Mesenteric fat pad (tissue), 1 donor: ENCODE results near the gene TM7SF3. TPM values are rescaled to one million over a fixed set of nuclear protein-coding genes. Genes with fewer than 3 reads are reported as not detected.
"Not testable (repeated sequence)": the region's sequence is repeated elsewhere in the genome, so short reads cannot be mapped to it uniquely, and the experiment has no call there.

Source experiments
- DNase-seq: peaks from one replicate; pipeline ENCODE4 v3.0.0-alpha.2; 2020; ENCODE audit warnings: low spot score
- total RNA-seq: library from RNA; stranded (reverse); fragmentation: NEBNext Ultra II Directional; extraction: Animal tissue kit (Norgen Biotek cat#: 25700); gene quantifications from one replicate; pipeline ENCODE4 v1.2.1, GENCODE V29; 2021
- donor health status: DM: yes; HTN: yes; CAD: no.

The TM7SF3 gene
- total RNA-seq, 1 donor from 2014 or later = 38.3 TPM

DNA sequence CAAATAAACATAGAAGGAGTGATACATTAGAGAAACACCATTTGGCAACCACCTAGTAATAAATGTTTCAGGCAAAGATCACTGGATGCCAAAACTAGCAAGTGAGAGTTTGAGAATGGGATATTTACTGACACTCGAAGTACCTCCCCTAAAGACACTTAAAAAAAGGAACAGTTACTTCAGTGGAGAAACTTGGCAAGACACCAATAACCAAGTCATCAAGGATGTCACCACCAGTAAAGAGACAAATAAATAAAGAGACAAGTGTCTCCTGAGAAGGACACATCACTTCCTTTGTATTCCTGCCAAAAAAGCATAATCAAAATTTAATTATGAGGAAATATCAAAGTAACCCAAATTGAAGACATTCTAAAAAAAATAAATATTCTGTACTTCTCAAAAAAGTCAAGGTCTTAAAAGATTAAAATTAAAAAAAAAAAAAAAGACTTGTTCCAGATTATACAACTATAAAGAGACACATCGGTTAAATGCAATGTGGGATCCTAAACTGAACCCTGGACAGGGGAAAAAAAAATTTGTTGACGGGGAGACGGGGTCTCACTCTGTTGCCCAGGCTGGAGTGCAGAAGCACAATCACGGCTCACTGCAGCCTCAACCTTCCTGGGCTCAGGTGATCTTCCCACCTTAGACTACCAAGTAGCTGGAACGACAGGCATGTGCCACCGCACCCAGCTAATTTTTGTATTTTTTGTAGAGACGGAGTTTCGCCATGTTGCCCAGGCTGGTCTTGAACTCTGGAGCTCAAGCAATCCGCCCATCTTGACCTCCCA lies 26.4 kb downstream of the TM7SF3 start:
- no peak for DNase-seq

DNA sequence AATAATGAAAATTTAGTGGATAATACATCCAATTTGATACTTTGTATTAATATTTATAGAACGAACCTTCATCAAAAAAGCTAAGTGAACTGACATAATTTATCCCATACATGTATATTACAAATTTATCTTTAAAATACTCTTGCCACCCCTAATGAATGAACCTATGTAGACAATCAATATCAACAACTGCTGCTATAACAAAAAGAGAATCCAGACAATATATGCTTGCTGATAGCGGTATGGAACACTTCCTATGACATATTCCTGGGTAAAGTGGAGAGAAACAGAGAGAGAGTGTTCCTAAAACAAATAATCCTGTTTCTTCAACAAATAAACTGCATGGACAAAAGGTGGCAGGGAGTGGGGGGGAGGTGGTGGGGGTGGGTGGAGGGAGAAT lies 31.3 kb downstream of the TM7SF3 start:
- DNase-seq = no peak

- no peak for DNase-seq
Observed at GRCh38 chr12:26979733-26980132, 34.5 kb downstream of the TM7SF3 start.

DNA sequence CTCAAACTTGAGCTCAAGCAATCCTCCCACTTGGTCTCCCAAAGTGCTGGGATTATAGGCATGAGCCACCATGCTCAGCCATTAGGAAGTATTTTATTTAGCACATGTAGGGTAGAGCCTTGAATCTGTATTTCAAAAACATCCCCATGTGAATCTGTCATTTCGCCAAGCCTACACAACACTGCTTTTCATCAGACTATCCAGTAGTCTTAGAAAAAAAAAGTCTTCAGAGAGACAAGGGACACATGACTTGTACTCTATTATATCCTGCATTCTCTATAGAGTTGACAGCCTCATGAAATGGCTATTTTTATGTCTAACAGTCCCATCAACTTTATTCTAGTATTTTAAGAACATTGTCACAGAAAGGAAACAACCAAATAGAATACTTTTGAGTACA lies 35.4 kb downstream of the TM7SF3 start:
- DNase-seq = no peak

DNA sequence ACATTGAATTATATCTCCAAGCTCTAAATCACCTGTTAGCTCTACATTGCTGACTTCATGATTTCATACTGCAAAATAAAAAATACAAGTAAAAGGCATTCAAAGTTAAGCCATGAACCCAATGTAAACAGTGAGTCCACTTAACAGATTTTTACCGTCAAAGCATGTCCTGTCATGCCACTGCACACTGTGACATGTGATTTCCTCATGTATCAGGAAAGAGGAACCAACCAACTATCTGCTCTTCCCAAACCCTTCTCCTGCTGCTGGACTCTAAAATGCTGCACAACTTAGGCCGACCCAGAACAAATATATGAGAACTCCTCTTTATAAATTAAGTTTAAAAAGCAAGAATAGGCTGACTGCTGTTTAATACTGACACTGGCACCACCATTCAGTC lies 37.5 kb downstream of the TM7SF3 start:
- no peak for DNase-seq

DNA sequence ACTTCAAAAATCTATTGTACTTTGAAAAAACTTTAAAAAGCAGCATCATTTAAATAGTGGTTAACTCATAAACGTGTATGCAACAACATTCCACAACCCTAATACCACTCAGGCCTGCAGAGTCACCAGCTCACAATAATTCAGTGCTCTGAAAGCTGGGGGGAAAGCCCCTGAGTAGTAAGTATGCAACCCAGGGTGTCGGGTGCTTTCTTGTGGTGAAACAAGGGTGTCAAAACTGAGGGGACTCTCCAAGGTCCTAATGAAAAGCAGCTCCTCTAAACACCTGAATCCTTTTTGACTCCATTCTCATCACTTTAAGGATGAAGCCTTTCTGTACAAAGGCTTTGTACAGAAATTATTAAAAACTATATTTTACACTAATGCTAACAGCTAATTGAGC lies 42.2 kb downstream of the TM7SF3 start:
- DNase-seq = no peak

DNA sequence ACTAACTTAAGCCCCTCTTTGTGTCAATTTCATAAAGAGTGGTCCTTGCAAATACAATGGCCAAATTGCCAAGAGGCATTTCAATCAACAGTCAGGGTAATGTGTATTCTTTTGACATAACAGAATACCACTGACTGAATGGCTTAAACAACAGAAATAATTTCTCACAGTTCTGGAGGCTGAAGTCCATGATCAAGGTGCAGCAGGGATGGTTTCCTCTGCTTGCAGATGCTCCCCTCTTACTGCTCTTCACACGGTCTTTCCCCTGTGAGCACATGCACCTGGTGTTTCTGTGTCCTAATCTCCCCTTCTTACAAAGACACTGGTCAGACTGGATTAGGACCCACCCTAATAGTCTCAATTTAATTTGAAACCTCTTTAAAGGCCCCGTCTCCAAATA lies 44.0 kb downstream of the TM7SF3 start:
- no peak for DNase-seq

- no peak for DNase-seq
Observed at GRCh38 chr12:26966842-26967241, 47.3 kb downstream of the TM7SF3 start.

- no peak for DNase-seq
Observed at GRCh38 chr12:26963413-26963812, 50.8 kb downstream of the TM7SF3 start.

DNA sequence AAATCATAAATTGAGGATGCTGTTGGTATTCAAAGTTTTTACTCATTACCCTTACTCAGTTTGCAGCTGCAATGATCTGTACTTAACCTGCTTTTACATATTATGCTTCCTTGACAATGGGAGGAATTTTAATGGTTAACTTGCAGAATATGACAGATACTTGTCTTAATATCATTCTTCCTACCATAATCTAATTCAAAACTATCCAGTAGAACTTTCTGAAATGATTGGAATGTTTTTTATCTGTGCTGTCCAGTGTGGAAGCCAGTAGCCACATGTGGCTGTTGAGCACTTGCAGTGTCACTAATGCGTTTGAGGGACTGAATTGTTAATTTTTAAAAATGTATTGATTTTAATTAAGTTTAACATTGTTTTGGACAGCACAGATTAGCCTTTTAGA lies 52.4 kb downstream of the TM7SF3 start:
- DNase-seq = no peak

GRCh38 chr12:26961391-26961790 lies 52.8 kb downstream of the TM7SF3 start:
- not testable (repeated sequence) for DNase-seq

DNA sequence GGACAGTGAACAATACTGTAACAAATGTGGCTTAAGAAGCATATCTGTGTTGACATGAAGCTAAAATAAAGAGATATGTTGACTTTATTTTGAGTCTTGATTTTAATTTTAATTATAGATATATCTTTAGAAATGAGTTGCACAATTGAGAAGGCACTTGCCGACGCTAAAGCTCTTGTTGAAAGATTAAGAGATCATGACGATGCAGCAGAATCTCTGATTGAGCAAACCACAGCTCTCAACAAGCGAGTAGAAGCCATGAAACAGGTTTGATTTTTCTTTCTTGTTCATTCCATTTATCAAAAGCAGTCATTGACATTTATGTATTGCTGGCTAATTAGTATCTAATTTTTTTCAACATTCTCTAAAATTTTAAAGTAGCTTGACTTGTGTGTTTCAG lies 60.2 kb downstream of the TM7SF3 start:
- no peak for DNase-seq

GRCh38 chr12:26953447-26953846 lies 60.7 kb downstream of the TM7SF3 start:
- DNase-seq = no peak

GRCh38 chr12:26948309-26948708 lies 65.9 kb downstream of the TM7SF3 start:
- DNase-seq = no peak

GRCh38 chr12:26941215-26941594 lies 73.0 kb downstream of the TM7SF3 start:
- DNase-seq = no peak

DNA sequence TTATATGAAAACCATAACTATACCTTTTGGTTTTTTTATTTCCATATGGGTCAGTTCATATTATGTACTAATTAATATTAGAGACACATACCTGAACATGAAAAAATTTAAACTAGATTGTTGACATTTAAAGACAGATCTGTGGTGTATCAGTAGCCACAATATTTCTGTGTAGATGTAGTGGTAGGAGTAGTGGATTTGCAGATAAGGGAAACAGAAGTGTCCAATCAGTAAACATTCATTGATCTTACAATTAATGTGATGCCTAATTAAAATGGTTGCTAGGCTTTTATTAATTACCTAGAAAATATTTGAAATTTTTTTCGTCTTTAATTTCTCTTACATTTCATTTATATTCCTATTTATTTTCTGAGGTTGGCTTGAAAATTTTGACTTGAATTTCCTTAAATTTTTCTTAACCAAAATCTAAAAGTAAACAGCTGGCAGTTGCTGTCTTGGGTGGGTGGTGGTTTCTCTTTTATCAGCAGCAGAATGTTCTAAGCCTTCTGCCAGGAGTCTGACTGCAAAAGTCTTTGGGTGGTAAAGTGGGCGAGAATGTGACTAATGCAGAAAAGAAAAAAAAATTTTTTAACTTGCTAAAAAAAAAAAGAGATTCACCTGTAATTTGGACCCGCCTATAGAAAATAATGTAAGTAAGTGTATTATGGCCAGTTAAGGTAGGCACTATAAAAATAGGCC lies 73.5 kb downstream of the TM7SF3 start:
- no peak for DNase-seq

DNA sequence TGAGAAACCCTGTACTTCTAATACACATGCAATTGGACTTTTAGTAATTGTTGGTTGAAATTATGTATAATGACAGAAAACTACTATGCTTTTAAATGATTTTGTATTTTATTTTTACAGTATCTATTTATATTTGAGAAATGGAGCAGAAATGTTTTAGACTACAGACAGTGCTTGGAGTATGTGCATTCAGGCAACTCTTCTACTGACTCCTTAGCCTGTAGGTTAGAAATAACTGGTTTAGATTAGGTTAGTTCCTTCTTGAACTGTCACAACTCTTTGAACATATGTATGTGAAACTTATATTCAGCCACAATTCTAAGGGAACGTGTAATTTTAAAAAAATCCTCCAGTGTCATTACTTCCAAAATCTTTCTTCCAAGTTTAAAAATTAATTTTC lies 74.2 kb downstream of the TM7SF3 start:
- no peak for DNase-seq

GRCh38 chr12:26939192-26939832 lies 74.9 kb downstream of the TM7SF3 start:
- no peak for DNase-seq

DNA sequence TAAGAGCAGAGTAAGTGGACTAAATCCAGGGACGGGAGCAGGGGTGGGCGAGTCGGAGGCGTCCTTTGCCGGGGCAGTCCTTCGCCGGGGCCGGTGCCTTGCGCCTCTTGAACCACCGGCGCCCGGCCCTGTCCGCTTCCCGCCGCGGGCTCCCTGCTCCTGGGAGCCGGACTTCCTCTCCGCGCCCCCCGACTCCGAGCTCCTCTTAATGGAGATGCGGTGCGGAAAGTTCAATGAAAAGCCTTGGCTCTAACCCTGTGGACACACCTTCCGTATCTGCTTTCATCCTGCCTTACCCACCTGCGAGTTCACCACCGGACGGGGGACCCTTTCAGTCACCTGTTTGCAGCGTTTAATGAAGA lies 75.5 kb downstream of the TM7SF3 start:
- no peak for DNase-seq

DNA sequence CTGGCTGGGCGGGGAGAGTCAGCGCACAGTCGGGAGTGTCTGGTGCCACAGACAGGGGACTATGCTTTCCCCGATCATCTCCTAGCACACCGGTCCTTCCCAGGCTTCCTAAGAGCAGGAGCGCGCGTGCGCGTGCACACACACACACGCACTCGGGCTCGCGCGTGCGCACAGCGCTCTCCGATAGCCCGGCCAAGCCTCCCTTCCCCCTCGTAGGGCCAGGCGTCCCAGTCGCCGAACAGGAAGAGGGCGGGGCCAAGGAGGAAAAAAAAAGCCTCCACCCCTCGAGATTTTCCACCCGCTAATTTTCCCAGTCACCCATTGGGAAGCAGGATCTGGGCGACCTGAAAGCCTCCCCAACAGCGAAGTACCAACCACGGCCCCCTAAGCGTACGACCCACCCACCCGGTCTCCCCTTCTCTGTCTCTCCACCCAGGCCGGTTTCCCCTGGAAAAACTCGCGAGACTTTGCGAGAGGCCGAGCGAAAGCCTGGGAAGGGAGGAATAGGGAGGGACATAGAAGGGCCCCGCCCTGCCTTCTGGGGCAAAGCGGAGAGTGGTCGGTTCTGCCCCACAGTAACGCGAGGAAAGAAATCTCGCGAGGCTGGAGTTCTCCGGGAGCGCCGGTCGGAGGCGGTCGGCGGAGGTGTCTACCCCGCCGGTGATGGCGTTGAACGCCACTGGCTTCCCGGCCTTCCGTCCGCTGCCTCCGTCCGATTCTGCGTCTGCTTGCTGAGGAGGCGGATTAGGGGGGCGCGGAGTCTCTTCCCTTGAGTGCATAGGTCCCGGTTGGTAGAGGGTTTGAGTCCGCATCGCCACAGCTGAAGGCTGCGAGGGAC lies 76.1 kb downstream of the TM7SF3 start, which contains the start of the genes FGFR1OP2 and INTS13:
Gene FGFR1OP2, plus strand, starts transcription at position 608 of the 838 bp plus-strand sequence. CDS start 15,689 bp downstream, outside the sequence.
Gene INTS13, minus strand, starts transcription at position 119 of the 838 bp plus-strand sequence. CDS start 1,178 bp downstream, outside the sequence.
- DNase-seq = peak; percentile 99

- DNase-seq = no peak
Observed at GRCh38 chr12:26937443-26937862, 76.7 kb downstream of the TM7SF3 start.
